Measurements from ENCODE around the gene RBM15. TPM values are rescaled to one million over a fixed set of nuclear protein-coding genes. Genes with fewer than 3 reads are reported as not detected.
A peak's percentile ranks its signal among the peaks of the same experiment; 100 is the strongest.

RBM15 gene
- total and polyA plus RNA-seq, 2 of the 4 experiments (the other 2 are of a cell fraction), result 6.3 to 31.7 TPM

DNA sequence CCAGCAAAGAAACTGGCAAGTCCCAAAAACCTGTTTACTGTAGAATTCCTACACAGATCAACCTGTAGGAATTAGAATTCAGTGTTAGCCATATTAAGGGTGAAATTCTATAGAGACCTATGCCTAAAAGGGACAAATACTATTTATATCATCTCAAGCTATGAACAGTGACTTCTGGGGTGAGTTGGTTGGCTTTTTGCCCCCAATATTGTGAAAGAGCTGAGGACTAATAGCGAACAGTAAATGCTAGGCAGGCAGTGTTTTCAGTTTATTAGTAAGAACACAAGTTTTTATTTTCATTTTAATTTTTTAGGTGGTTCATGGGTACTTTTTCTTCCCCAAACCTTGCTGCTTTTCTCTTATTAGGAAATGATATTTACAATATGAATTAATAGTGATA, 36.3 kb downstream of the RBM15 start:
- H2BK120ac ChIP-seq (ENCODE audit: low read depth, low read length), result no peak overlapping the region
- peaks cover 3% of the 10 kb centered on the region; the same call in 1 of the 2 replicates for H3K9me1 ChIP-seq (ENCODE audit: insufficient read depth, low read length)
- no peak overlapping the region for H3K4ac ChIP-seq (ENCODE audit: low read depth, low read length)
- H3K56ac ChIP-seq (ENCODE audit: extremely low read depth, insufficient read depth, low read length), result no peak overlapping the region
- H3K14ac ChIP-seq (replicated peaks; ENCODE audit: low read depth, low read length), result no peak overlapping the region
- ATAC-seq (ENCODE audit: low read depth) (no peak), DNase-seq (no peak)
- no peak overlapping the region for H4K8ac ChIP-seq (ENCODE audit: low read depth in 2 of 2, low read length in 2 of 2)
- no peak overlapping the region for H3K23ac ChIP-seq (ENCODE audit: low read depth, low read length)
- no peak overlapping the region for H4K5ac ChIP-seq (ENCODE audit: low read depth, low read length)
- H2AFZ ChIP-seq (replicated peaks; ENCODE audit: low read length, poor library complexity), result no peak overlapping the region
- no peaks in the 10 kb centered on the region for H4K20me1 ChIP-seq (ENCODE audit: insufficient read depth, low read length)
- no peak overlapping the region for H3K27ac ChIP-seq (ENCODE audit: insufficient read depth, low read length)
- no peak overlapping the region for H3K4me2 ChIP-seq (ENCODE audit: low read depth, low read length)
- BruUV-seq (replicated peaks), result no TSS peak
- ChIA-PET POLR2A (ENCODE audit: unreplicated experiment) (no interaction called here), CTCF (interaction anchor here (0.8 kb wide), 1 partner anchor 11 kb away, joined by 3 read pairs; no protein-coding TSS in a partner anchor)
- H4K91ac ChIP-seq (ENCODE audit: insufficient read depth, low read depth, low read length), result no peak overlapping the region
- no peaks in the 10 kb centered on the region for H3K27me3 ChIP-seq (ENCODE audit: control insufficient read depth, insufficient read depth, low read length)
- H2BK5ac ChIP-seq (ENCODE audit: low read depth, low read length, poor library complexity, severe bottlenecking), result no peak overlapping the region
- H2BK15ac ChIP-seq (ENCODE audit: low read depth, low read length), result no peak overlapping the region
- peaks cover 7 to 8% of the 10 kb centered on the region in 2 experiments; a peak in 3 of 4 replicates for H3K79me1 ChIP-seq (ENCODE audit: low read depth in 1 of 2, low read length in 2 of 2)
- dilution Hi-C loops (cut with HindIII; ENCODE audit: low sequenced_read_pairs, unreplicated experiment), result no loop called here
- H3K9me3 ChIP-seq (ENCODE audit: control insufficient read depth, insufficient read depth, low read length), result no peaks in the 10 kb centered on the region
- no peak overlapping the region for H2AK5ac ChIP-seq (ENCODE audit: low read depth, low read length)
- no peak overlapping the region for H3K9ac ChIP-seq (ENCODE audit: low read depth, low read length)
- TF ChIP-seq CEBPB (IDR thresholded peaks at IDR 0.05; ENCODE audit: low read depth, low read length), result 0 out of 2 replicates have a peak, but pooled peaks have one; percentile 11
- TF ChIP-seq, protein P1, sequence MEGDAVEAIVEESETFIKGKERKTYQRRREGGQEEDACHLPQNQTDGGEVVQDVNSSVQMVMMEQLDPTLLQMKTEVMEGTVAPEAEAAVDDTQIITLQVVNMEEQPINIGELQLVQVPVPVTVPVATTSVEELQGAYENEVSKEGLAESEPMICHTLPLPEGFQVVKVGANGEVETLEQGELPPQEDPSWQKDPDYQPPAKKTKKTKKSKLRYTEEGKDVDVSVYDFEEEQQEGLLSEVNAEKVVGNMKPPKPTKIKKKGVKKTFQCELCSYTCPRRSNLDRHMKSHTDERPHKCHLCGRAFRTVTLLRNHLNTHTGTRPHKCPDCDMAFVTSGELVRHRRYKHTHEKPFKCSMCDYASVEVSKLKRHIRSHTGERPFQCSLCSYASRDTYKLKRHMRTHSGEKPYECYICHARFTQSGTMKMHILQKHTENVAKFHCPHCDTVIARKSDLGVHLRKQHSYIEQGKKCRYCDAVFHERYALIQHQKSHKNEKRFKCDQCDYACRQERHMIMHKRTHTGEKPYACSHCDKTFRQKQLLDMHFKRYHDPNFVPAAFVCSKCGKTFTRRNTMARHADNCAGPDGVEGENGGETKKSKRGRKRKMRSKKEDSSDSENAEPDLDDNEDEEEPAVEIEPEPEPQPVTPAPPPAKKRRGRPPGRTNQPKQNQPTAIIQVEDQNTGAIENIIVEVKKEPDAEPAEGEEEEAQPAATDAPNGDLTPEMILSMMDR (conservative IDR thresholded peaks at IDR 0.05; ENCODE audit: low read depth, low read length), result no peak
- TF ChIP-seq RAD21 (IDR thresholded peaks at IDR 0.05; ENCODE audit: low read length), result no peak
- intact Hi-C loops (cut with micrococcal nuclease), result no loop called here
- WGBS, 2 experiments (ENCODE audit: extremely low coverage in 2 of 2, insufficient read length in 1 of 2), result no CpG with 5 or more reads among the region's 1 CpG
- peaks cover 3% of the 10 kb centered on the region for H3K4me1 ChIP-seq (ENCODE audit: control insufficient read depth, insufficient read depth, low read length)
- H3K36me3 ChIP-seq (ENCODE audit: control insufficient read depth, insufficient read depth, low read length), result peaks cover 29% of the 10 kb centered on the region
- H2BK20ac ChIP-seq (ENCODE audit: low read depth, low read length), result no peak overlapping the region
- no peak overlapping the region for H3K18ac ChIP-seq (ENCODE audit: low read depth, low read length)
- H2AK9ac ChIP-seq (replicated peaks; ENCODE audit: low read depth, low read length, poor library complexity), result no peak overlapping the region
- in situ Hi-C loops (cut with MboI; ENCODE audit: low sequenced_read_pairs), result no loop called here
- no peak overlapping the region for H3K4me3 ChIP-seq (ENCODE audit: insufficient read depth, low read depth, low read length)

Measured in IMR-90 (cell line).